ENCODE measurements around the gene PARVA.

The PARVA gene

DNA sequence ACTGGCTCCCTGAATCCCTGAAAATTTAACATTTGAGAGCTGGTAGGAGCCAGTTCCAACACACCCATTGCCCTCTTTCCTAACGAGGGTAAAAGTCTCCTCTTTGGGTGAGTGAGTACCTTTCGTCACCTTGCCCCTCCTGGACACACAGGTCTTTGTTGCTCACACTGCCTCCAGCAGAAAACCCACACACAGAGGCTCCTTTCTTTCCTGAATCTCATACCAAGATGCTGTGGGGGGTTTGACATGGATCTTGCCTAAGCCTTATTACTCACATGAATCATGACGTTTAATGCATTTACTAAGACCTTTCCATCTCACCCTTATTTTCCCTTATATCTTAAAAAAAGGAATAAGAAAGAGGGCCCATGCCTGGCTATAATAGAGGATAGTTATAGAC is 53.0 kb downstream of the PARVA start:
- DNase-seq (ENCODE audit: insufficient read length, low spot score) (no peak), FAIRE-seq (no peak)

DNA sequence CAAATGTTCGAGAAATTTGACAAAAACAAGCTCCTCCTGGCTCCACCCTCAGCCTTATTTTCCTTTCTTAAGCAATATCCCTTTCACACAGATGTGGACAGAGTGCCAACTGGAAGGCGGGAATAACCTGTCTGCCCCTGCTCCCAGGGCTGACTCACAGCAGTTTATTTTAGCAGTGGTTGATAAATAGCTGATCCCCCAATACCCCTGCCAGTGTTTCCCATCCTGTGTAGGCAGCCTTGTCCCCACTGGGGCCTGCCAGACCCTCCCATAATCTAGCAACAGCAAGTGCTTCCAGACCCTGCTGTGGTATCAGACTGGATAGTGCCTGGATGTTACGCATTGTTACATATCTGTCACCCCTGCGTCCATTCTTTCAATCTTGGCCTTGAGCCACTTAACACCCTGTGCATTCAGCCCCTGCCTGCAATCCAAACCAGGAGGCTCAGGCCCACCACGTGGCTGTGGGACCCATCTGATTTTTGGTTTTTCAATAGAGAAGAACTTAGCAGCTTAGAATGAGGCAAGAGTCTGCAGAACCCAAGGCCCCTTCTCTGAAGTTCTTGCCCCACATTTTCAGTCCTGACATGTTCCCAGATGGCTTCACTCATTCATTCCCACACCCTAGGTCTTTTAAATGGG is 53.7 kb downstream of the PARVA start:
- DNase-seq (ENCODE audit: insufficient read length, low spot score): no peak
- no peak for FAIRE-seq

DNA sequence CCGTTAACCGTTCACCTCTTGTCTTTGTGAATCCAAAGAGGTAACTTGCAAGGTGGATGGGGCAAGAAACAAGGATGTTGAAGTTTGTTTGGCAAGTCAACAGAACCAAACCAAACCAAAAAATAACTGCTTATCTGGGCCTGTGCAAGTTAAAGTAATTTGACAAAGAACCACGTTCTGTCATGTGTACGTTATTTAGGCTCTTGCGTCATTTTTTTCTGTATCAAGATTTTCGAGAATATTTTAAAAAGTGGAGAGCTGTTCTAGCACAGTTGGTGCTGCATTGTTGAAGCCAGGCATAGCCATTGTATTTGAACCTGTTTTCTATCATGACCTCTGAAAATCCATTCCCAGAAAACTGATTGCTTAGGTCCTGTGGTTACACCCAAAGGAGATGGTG is 55.1 kb downstream of the PARVA start:
- no peak for FAIRE-seq
- DNase-seq (ENCODE audit: insufficient read length, low spot score): no peak

DNA sequence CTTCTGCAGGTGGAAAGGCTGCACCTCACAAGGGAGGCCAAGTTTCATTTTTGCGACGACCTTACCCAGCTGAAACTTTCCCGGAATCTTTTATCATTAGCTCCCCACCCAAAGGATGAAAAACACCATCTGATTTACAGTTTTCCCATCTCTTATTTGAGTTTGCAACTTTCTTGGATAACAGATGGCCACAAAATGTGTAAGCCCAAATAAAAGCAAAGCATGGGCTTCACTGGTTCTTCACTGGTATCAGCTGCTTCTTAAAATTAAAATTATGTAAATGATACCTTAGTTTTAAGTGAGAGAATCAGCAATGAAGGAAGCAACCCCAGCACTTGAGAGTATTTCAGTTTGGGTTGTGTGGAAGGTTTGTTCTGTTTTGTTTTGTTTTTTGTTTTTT is 55.8 kb downstream of the PARVA start:
- DNase-seq (ENCODE audit: insufficient read length, low spot score): no peak
- no peak for FAIRE-seq

DNA sequence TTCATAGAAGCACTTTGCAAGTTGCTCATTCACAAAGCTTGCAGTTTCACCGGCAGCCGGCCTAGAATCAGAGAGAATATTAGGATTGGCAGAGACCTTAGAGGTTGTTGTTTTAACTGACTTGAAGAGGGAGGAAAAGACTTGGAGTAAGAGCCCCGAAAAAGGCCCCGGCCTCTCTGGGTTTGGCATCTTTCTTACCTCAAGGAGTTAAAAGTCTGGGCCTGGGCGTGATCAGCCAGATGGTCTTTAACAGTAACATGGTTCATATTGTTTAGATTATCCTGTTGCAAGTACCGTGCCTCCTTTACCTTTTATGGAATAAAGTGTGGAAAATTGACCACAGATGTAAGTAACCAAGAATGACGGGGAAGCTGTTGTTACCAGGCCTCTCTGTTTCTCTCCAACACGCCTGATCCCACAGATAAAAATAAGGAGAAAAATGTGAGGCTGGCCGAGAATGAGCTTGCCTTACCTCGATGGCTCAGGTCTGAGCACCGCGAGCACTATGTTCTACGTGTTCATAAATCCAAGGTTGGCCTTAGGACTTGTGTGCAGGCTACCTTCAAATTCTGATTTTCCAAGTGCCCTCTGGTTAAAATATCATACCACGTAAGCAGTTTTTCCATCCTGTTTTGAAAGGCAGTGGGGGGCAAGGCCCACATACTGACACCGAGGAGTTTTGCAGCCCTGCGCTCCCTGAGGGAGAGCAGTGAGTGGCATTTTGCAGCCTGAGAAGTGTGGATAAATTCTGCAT is 56.4 kb downstream of the PARVA start:
- DNase-seq (ENCODE audit: insufficient read length, low spot score) (no peak), FAIRE-seq (no peak)

DNA sequence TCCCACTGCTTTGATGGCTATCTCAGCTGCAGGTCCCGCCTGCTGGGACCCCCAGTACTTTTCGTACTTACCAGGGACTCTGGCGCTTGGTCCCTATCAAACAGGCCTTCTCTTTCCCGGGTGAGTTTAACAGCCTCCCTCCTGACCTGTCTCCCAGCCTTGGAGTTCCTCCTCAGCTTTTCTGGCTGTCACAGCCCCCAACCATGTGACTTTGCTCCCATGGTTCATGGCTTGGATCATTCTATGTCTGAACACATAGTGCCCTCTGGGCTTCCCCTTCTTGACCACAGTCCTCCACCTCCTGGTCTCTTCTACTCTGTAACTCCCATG is 56.9 kb downstream of the PARVA start:
- DNase-seq (ENCODE audit: insufficient read length, low spot score) (no peak), FAIRE-seq (no peak)

DNA sequence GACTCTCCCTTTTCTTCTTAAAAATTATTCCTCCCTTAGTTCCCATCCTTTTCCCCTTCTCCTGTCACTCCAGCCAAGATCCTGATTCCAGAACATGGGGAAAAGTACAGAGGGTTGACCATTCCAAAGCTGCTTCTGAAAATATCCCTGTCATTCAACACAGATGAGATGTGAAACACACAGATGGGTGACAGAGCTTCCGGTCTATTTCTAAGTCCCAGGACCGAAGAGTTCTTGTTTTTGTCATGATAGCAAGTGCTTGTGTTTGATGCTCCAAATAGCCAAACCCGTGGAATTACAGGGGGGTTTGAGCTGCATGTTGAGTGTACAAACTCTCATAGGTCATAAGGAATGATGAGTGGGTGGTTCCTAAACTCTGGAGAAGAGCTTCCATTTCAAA is 57.9 kb downstream of the PARVA start:
- no peak for FAIRE-seq
- DNase-seq (ENCODE audit: insufficient read length, low spot score): no peak

DNA sequence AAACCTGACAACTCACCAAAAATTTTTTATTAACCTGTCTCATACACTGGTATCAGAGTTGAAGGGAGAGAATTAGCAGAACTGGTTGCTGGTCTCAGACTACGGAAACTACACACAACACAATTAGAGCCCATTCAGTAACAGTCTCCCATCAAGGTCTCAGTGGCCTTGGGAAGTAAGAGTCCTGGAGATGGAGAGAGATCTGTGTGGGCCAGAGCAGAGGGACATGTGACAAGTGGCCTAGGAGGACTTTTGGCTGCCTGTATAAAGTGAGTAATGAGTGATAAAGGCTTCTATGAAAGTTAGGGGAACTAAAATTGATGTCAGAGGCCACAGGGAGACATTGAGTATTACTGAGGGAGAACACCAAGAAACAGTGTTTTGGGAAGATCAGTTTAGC is 58.9 kb downstream of the PARVA start:
- no peak for FAIRE-seq
- DNase-seq (ENCODE audit: insufficient read length, low spot score): no peak

DNA sequence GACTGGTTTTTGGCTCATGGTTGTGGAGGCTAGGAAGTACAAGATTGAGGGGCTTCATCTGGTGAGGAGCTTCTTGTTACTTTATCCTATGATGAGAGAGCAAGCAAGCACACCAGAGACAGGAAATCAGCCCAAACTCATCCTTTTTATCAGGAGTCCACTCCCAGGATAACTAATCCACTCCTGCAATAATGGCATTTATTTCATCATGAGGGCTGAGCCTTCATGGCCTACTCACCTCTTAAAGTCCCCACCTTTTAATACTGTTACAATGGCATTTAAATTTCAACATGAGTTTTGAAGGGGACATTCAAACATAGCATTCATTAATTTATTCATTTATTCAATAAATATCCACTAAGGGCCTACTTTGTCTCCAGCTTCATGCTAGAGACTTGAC is 60.9 kb downstream of the PARVA start:
- no peak for DNase-seq (ENCODE audit: insufficient read length, low spot score)
- FAIRE-seq: no peak

DNA sequence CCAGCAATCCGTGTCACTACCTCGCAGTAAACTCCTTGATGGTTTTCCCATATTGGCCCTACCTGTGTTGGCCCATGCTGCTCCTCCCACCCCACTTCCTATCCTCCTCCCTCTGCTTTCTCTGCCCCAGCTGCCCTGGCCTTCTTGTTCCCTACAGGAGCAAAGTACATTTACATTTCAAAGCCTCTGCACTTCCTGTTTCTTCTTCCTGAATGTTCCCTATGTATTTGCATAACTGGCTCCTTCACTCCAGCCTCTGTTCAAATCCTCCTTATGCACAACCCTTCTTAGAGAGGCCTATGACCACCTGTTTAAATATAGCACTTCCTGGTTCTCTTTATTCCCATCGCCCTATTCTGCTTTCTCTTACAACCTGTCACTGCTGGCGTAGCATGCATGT is 62.2 kb downstream of the PARVA start:
- DNase-seq (ENCODE audit: insufficient read length, low spot score): no peak

DNA sequence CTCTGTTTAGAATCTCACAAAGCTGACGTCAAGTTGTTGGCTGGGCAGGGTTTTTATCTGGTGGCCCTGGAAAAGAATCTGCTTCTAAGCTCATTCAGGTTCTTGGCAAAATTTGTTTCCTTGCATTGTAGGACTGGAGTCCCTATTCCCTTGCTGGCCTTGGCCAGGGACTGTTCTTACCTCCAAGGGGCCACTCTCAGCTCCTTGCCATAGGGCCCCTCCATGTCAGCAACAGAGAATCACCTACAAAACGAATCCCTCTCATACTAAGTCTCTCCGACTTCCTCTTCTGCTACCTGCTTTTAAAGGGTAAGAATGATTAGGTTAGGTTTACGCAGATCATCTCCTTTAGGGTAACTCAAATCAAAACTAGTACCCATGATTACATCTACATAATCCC is 63.2 kb downstream of the PARVA start:
- no peak for FAIRE-seq
- DNase-seq (ENCODE audit: insufficient read length, low spot score): no peak

More for the DNA sequence above, 62.2 kb downstream of the PARVA start:
- no peak for FAIRE-seq

DNA sequence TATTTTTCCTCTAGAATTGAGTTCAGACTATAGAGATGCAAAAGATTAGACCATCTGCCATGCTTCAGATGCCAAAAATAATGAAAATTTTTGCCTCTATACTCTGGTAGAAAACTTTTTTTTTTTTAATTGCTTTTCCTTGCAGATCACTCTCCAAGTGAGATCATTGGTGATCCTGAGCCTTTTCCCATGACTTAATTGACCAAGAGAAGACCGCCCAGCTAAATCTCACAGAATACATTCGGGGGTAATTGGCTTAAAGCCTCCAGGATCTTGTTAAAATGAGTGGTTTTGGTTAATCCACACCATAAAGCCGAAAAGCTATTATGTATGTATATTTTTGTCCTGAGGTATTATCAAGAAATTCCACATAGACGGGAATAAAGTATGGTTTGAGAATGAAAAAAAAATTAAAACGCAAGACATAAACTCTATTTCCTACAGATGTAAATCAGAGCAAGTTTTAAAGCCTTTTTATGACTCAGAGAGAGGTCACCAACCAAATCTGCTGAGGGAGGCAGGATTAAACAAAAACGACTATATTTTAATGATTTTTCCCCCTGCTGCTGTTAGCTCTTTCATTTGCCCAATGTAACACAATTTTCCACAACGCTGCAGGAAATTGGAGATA is 64.0 kb downstream of the PARVA start:
- FAIRE-seq (no peak), DNase-seq (ENCODE audit: insufficient read length, low spot score) (no peak)

DNA sequence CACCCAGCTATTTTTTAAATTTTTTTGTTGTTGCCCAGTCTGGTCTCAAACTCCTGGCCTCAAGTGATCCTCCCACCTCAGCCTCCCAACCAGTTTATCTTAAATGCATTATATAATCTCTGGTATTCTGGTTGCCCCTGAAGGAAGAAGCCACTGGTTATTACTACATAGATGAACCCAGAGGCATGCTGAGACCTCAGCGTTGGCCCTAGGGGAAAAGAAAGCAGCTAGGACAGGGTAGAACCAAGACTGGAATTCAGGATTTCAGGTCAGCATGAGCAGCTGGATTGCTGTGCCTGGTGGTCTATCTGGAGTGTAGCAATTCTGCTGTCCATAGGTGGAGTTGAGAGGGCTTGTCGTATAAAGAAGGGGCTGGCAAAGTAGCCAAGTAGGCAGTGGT is 67.2 kb downstream of the PARVA start:
- no peak for DNase-seq (ENCODE audit: insufficient read length, low spot score)
- no peak for FAIRE-seq

DNA sequence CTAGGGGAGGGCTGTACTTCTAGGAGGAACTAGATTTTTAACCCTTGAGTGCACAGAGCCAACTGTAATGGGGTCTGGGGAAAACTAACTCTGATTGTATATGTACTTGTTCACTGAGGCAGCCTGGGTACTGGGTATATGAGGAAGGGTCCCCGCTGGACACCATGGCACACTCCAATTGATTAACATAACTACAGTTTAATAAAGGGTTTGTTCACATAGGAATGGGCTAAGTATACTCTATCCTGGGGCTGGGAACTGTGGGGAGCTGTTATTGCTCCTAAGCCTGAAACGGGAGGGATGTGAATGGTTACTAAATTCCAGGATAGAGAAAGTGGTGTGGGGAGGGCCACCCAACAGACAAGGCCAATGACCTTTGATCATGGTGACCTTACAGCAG is 67.6 kb downstream of the PARVA start:
- no peak for FAIRE-seq
- DNase-seq (ENCODE audit: insufficient read length, low spot score): no peak

DNA sequence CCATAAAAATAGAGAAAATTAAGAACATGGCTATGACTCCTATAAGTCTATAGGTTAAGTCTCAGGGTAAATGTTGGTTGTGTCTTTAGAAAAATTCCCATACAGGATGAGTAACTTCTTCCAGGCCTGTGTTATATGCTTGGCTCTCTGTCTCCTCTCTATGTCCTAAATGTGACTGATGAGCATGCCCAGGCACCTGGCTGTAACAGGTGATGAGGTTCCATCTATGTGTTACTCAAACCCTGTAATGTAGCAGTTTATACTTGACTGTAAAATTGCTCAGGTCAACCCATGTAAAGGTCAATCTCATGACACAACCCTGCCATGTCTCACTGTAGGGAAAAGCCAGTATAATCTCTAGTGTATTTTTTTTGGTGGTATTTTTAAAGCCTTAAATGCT is 69.5 kb downstream of the PARVA start:
- FAIRE-seq (no peak), DNase-seq (ENCODE audit: insufficient read length, low spot score) (no peak)

DNA sequence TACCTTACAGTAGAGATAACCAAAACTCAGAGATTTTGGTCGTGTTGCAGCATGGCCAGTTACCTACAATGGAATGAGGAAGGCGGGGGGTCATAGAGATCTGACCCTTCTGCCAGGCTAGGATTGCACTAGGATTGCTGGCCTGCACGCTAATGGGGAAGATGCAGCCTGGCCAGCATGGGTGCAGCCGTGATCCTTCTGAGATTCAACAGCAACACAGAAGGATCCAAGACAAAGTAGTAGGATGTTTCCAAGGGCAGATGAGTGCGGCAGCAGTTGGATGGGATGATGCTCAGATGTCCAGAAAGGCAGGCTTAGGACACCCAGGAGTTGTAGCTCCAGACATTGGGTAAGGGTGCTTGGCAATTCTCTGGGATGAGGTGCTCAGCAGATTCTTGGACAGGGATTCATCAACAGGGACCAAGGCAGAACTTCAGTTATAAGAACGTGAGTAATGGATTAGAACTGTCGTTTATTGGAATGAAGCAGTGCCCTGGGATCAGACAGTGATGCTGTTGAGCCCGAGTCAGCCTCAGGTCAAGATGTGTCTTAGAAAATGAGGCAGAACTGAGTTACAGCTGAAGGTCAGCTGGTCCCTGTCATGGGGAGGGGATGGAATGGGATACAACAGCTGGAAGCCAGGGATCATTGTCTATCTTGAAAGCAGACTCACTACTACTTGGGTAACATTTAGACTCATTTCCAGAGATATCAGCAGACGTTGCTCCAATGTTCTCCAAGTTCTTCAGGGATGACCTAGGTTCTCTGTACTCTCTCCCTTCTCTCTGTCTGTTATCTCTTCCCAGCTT is 71.0 kb downstream of the PARVA start:
- FAIRE-seq: no peak

DNA sequence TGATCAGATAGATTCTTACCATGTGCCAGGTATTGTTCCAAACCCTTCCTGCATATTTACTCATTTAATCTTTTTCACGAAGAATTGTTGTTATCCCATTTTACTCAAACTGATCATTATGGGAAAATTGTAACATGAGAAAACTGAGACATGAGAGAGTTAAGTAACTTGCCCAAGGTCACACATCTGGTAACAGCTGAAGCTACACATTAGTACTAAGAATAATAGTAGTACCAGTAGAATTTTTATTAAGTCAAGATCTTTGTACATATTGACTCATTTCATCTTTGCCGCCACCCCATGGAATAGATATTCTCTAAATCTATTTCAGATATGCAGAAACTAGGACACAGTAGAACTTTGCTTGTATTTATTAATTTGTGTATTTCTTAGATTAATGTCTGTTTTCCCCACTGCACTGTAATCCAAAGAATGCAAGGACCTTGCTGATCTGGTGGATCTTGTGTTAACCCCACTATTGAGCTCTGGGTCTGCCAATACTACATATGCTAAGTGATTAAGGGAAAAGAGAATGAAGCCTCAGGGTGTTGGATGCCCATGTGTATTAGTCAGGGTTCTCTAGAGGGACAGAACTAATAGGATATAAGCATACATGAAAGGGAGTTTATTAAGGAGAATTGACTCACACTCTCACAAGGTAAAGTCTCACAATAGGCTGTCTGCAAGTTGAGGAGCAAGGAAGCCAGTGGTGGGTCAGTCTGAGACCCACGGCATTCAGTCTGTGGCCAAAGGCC is 72.8 kb downstream of the PARVA start:
- no peak for DNase-seq (ENCODE audit: insufficient read length, low spot score)
- no peak for FAIRE-seq

More for the DNA sequence above, 71.0 kb downstream of the PARVA start:
- no peak for DNase-seq (ENCODE audit: insufficient read length, low spot score)

DNA sequence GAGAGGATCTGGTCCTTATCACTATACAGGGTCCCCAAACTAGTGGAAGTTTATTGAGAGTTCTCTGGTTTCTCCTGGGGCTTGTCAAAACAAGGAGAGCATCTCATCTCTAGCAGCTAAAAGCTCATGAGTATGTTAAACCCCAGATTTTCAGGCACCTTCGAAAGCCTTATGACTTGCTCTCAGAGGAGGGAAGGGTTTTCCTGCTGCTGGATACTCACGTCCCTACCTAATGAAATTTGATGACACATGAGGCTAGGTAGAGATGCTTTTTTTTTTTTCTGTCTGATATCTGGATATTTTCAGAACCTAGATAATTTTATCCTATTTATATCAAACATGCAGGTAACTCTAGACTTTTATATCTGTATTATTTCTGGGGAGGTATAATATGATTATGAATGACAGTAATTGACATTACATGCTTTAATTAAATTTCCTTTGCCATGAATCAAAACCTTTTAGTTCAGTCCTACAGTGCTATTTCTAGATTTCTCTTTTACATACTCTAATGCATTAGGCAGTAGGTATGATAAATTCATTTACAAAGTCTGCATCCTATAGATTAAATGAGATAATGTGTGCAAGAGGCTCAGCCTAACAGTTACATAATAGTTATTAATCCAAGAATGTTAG is 73.9 kb downstream of the PARVA start:
- no peak for DNase-seq (ENCODE audit: insufficient read length, low spot score)
- FAIRE-seq: no peak

DNA sequence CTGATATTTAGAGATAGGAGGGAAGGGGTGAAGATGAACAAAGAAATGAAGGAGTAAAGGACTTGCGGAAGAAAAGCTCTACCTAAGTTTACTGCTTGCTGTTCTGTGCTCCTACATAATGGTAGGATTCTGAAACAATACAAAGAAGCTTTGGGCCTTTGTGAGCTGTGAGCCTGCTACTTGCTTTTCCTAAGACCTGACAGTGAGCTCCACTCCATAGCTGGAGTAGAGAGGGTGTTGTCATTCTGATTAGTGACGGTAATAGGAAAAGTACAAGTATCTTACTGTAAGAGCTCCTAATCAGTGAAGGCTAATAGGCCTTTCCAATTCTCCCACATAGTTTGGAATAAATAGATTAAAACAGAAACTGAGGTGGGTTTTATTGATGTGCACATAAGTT is 75.9 kb downstream of the PARVA start:
- no peak for DNase-seq (ENCODE audit: insufficient read length, low spot score)
- FAIRE-seq: no peak

DNA sequence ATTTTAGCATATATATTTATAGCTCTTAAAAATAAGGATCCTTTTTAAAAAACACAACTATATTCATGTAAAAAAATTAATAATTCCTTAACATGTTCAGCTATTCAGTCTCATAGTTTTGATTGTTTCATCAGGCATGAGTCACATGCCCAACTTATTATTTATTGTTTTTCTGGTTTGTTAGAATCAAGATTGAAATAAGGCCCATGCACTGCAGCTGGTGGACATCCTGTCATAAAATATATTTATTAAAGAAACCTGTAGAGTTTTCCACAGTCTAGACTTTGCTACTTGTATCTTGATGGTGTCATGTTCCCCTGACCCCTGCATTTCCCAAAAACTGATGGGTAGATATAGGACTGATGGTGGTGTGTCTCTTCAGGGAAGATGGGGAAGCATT is 77.4 kb downstream of the PARVA start:
- DNase-seq (ENCODE audit: insufficient read length, low spot score) (no peak), FAIRE-seq (no peak)
